Measurements from ENCODE around the gene COG2. TPM values are rescaled to one million over a fixed set of nuclear protein-coding genes. Genes with fewer than 3 reads are reported as not detected.

The COG2 gene
- total and polyA plus RNA-seq, 2 of the 13 experiments (the other 11 are each of a cell fraction or from before 2014, with no cell fraction given), result 16.8 to 36.3 TPM

GRCh38 chr1:230639714-230640209, 2.5 kb upstream of the COG2 start (continued):
- TF ChIP-seq ZNF646 (CRISPR knock-in tag; IDR thresholded peaks at IDR 0.05) (no peak), GRHL1 (CRISPR knock-in tag; conservative IDR thresholded peaks at IDR 0.05) (no peak), KLF15 (CRISPR knock-in tag; IDR thresholded peaks at IDR 0.05; ENCODE audit: borderline replicate concordance) (no peak), POLR2G (IDR thresholded peaks at IDR 0.05; ENCODE audit: low read depth, low read length) (no peak), FOXA1 (IDR thresholded peaks at IDR 0.05) (peak; percentile 54; the same call in 1 of the 2 replicates), FOXA1 (CRISPR knock-in tag; IDR thresholded peaks at IDR 0.05) (peak; percentile 99), MXI1 (IDR thresholded peaks at IDR 0.05; ENCODE audit: borderline replicate concordance, low read depth, low read length) (peak; percentile 36; the same call in 1 of the 3 replicates), TCF7 (IDR thresholded peaks at IDR 0.05; ENCODE audit: low read depth) (peak; percentile 40; the same call in 1 of the 2 replicates), KDM2A (CRISPR knock-in tag; IDR thresholded peaks at IDR 0.05; ENCODE audit: borderline replicate concordance, low read depth) (peak; percentile 36; the same call in 1 of the 2 replicates), ZNF557 (CRISPR knock-in tag; IDR thresholded peaks at IDR 0.05) (no peak), REPIN1 (CRISPR knock-in tag; IDR thresholded peaks at IDR 0.05; ENCODE audit: borderline replicate concordance, low read depth) (peak; percentile 90; the same call in 1 of the 2 replicates), ZNF382 (CRISPR knock-in tag; IDR thresholded peaks at IDR 0.05; ENCODE audit: borderline replicate concordance) (no peak), ZNF318 (CRISPR knock-in tag; IDR thresholded peaks at IDR 0.05) (no peak)
